ENCODE data around the gene NEDD4. TPM values are rescaled to one million over a fixed set of nuclear protein-coding genes. Genes with fewer than 3 reads are reported as not detected.

The NEDD4 gene
- total RNA-seq, result 10 to 100 TPM in 4 of 9 donors, 1 to 10 TPM in 5; 6.0 to 14.8 (median 9.2) TPM
- polyA plus RNA-seq, result 1 to 10 TPM; 1.8 to 5.5 TPM
- long read RNA-seq, donor 1, full-length matches to known transcripts, result 7 of 8 reads
- long read RNA-seq, donor 1, partial matches to known transcripts, result 0 of 8 reads
- long read RNA-seq, donor 1, other reads (novel, unspliced or antisense), result 1 of 8 reads
- long read RNA-seq, donor 2, full-length matches to known transcripts, result 6 of 21 reads
- long read RNA-seq, donor 2, partial matches to known transcripts, result 11 of 21 reads
- long read RNA-seq, donor 2, other reads (novel, unspliced or antisense), result 4 of 21 reads
- long read RNA-seq, donor 3, full-length matches to known transcripts, result 4 of 7 reads
- long read RNA-seq, donor 3, partial matches to known transcripts, result 2 of 7 reads
- long read RNA-seq, donor 3, other reads (novel, unspliced or antisense), result 1 of 7 reads

DNA sequence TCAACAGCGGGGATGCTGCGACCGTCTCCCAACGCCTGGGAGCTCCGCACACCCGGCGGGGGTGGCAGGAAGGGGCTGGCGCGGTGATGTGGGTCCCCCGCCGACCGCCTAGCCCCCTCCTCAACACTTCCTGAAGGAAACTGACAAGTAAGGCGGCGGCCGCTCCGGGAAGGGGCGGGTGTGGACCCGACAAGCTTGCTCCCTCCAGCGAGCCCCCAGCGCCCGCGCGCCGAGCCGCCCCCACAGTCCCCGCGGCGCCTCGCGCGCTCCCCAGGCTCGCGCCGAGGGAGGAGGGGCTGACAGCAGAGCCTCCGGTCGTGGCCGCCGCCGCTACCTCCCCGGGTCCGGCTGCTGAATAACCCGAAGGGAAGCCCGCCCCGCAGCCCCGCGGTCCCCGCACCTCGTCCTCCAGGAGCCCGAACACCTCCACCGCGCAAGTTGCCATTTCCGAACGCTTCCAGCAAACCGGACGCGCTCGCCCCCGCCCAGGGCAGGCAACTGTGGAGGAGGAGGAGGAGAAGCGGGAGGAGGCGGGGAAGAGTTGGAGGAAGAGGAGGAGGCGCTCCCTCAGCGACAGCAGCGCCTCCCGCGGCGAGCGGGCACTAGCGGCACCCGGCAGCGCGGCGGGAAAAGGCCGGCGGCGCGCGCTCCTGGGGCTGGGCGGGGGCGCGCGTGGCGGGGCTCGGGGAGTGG, at the start of gene NEDD4:
NEDD4 (minus strand) TSS at position 502 of the 693 bp plus-strand sequence; CDS start at position 445, 57 bp downstream.
- 0 to 1% (median 0%) methylated on average over 17 to 83 of the region's 83 CpGs for WGBS, 4 donors

DNA sequence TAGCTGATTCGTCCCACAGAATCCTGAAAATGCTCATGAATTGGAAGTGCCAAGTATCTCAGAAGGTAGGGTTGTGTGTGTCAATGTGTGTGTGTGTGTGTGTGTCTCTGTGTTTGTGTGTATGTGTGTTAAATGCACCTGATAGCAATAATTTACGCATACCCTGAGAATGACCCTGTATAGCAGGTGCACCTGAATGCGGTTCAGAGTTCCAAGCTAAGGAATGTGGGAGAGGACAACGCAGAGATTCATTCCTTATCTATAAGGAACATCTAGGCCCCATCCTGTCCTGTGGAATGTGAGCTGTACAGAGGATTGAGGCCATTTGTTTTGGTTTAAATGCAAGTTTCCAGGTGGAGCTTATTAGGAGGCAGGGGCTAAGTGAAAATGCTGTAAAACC, 49.1 kb upstream of the NEDD4 start:
- ATAC-seq (no peak), DNase-seq (no peak)
- intact Hi-C loops (cut with DNase I), result loop anchor here in 3 of 10 donors (5.0 to 10.0 kb wide), 3 partner anchors 48 to 148 kb away; partner anchors contain the start of gene NEDD4 (in 2 of the 3)
- H3K36me3 ChIP-seq, result no peaks in the 10 kb centered on the region
- no peak overlapping the region for H3K4me3 ChIP-seq
- peaks cover 0 to 17% (median 7%) of the 10 kb centered on the region in 12 donors for H3K4me1 ChIP-seq
- TF ChIP-seq POLR2A (IDR thresholded peaks at IDR 0.05), result no peak
- TF ChIP-seq, protein P1, sequence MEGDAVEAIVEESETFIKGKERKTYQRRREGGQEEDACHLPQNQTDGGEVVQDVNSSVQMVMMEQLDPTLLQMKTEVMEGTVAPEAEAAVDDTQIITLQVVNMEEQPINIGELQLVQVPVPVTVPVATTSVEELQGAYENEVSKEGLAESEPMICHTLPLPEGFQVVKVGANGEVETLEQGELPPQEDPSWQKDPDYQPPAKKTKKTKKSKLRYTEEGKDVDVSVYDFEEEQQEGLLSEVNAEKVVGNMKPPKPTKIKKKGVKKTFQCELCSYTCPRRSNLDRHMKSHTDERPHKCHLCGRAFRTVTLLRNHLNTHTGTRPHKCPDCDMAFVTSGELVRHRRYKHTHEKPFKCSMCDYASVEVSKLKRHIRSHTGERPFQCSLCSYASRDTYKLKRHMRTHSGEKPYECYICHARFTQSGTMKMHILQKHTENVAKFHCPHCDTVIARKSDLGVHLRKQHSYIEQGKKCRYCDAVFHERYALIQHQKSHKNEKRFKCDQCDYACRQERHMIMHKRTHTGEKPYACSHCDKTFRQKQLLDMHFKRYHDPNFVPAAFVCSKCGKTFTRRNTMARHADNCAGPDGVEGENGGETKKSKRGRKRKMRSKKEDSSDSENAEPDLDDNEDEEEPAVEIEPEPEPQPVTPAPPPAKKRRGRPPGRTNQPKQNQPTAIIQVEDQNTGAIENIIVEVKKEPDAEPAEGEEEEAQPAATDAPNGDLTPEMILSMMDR (IDR thresholded peaks at IDR 0.05), result no peak
- WGBS, 4 donors, result 71 to 81% (median 72%) methylated on average over 4 of the region's 4 CpGs
- H3K27me3 ChIP-seq, result no peaks in the 10 kb centered on the region
- H3K9me3 ChIP-seq, result peaks cover 0 to 3% (median 0%) of the 10 kb centered on the region in 12 donors
- peak overlapping the region in 8 of 12 donors; percentile 19 to 64 (median 53) for H3K27ac ChIP-seq

More for the DNA sequence above, at the start of gene NEDD4:
- no peaks in the 10 kb centered on the region for H3K9me3 ChIP-seq
- ATAC-seq, result peak; percentile 94 to 98 (median 97)
- peak in 1 of 2 donors; percentile 64 for TF ChIP-seq POLR2A (IDR thresholded peaks at IDR 0.05)
- TF ChIP-seq, protein P1 (IDR thresholded peaks at IDR 0.05), result peak; percentile 28 to 75 (median 54)
- peaks cover 0 to 33% (median 11%) of the 10 kb centered on the region in 12 donors for H3K4me1 ChIP-seq
- no peaks in the 10 kb centered on the region for H3K36me3 ChIP-seq
- intact Hi-C loops (cut with DNase I), result loop anchor here in 8 of 10 donors (2.0 to 10.0 kb wide), 9 partner anchors 49 to 252 kb away; partner anchors contain the start of gene RFX7 (in 5 of the 8)
- H3K4me3 ChIP-seq, result peak within 1 kb of the TSS; percentile 63 to 96 (median 84)
- H3K27ac ChIP-seq, result peak within 1 kb of the TSS; percentile 86 to 98 (median 94)
- DNase-seq, result peak; percentile 91 to 93 (median 92)
- H3K27me3 ChIP-seq, result no peaks in the 10 kb centered on the region

DNA sequence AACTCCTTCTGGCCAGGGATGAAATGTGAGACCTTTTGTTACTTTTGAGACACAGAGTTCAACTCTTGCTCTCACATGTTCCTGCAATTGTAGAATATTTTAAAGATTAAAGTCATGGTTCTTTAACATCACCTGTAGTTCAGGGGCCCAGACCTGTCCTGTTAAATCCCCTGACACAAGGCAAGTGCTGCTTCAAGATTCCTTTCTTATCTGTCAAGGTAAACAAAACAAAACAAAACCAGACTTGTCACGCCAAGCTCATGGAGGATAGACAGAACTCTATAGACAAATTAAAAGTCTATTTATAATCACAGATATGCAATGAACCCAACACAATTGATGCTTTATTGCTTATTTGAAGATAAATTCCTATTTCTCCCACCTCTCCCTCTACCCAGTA, 48.6 kb upstream of the NEDD4 start:
- intact Hi-C loops (cut with DNase I), result loop anchor here in 3 of 10 donors (5.0 to 10.0 kb wide), 3 partner anchors 47 to 147 kb away; partner anchors contain the start of gene NEDD4 (in 2 of the 3)
- Histone ChIP-seq H3K36me3 (no peaks in the 10 kb centered on the region), H3K4me1 (peaks cover 0 to 17% (median 7%) of the 10 kb centered on the region in 12 donors), H3K27ac (no peak overlapping the region), H3K9me3 (peaks cover 0 to 3% (median 0%) of the 10 kb centered on the region in 12 donors), H3K27me3 (no peaks in the 10 kb centered on the region), H3K4me3 (no peak overlapping the region)
- no peak for TF ChIP-seq POLR2A (IDR thresholded peaks at IDR 0.05)
- TF ChIP-seq, protein P1 (IDR thresholded peaks at IDR 0.05), result no peak
- DNase-seq (no peak), ATAC-seq (no peak)
- 77 to 95% (median 87%) methylated on average over 1 of the region's 1 CpG for WGBS, 4 donors
